GM18520 (cell line): ENCODE results near the gene ALG8.
"Not testable (repeated sequence)": the region's sequence is repeated elsewhere in the genome, so short reads cannot be mapped to it uniquely, and the experiment has no call there.

Experiments used
- ATAC-seq: cut with Tn5 transposase; IDR thresholded peaks from one replicate; pipeline ENCODE4 v1.9.1; 2021; ENCODE audit not compliant: unreplicated experiment

The ALG8 gene

DNA sequence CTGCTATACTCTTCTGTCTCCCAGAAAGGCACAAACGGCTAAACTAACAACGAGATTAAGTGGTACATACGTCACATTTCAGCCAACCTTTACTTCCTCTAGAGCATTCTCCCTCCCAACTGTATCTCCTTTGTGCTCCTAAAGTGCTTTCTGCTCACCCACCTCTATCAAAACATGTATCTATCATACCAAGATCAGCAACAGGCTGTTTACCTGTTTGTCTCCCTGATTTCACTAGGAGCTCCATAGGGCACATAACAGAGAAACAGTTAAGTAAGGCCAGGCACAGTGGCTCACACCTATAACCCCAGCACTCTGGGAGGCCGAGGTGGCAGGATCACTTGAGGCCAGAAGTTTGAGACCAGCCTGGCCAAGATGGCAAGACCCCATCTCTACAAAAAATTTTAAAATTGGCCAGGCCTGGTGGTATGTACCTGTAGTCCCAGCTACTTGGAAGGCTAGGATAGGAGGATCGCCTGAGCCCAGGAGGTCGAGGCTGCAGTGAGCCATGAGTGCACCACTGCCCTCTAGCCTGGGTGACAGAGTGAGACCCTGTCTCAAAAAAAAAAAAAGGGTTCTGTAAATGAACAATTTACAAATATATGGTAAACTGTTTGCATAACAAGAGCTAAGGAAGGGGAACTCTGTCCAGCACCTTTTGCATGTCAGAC is 62.6 kb downstream of the ALG8 start:
- ATAC-seq = no peak

DNA sequence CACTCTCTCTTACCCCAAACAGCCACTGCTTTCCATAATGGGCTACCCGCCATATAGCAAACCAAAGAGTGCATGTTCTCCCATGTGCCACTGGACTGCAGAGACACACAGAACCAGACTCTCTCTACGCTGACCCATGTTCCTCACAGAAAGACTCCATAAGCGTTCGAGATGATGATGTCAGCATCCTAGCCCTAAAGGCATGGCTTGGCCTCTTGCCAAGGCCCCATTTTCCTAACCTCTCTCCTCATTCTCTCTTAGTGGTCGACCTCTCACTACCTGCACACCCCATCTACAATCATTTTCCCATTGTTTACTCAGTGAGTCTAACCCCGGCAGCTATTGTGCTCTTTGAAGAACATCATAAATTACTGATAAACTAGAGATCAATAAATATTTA is 64.7 kb downstream of the ALG8 start:
- no peak for ATAC-seq

- ATAC-seq = no peak
Observed at GRCh38 chr11:78072455-78072854, 67.0 kb downstream of the ALG8 start.

- ATAC-seq = no peak
Observed at GRCh38 chr11:78071717-78072116, 67.7 kb downstream of the ALG8 start.

GRCh38 chr11:78070621-78071020 is 68.8 kb downstream of the ALG8 start:
- no peak for ATAC-seq

DNA sequence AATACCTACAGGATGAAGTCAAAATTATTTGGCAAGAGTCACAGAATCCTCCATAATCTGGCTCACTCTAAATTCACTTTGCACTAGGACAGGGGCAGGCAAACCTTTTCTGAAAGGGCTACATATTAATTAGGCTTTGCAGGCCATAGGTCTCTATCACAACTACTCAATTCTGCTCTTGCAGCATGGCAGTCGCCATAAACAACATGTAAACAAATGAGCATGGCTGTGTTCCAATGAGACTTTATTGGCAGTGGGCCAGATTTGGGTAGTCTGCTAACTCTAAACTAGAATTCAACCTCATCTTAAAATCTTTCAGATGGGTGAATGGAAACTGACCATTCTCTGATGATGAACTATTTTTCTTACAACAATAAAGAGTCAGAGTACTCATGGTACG is 70.0 kb downstream of the ALG8 start:
- ATAC-seq = no peak

DNA sequence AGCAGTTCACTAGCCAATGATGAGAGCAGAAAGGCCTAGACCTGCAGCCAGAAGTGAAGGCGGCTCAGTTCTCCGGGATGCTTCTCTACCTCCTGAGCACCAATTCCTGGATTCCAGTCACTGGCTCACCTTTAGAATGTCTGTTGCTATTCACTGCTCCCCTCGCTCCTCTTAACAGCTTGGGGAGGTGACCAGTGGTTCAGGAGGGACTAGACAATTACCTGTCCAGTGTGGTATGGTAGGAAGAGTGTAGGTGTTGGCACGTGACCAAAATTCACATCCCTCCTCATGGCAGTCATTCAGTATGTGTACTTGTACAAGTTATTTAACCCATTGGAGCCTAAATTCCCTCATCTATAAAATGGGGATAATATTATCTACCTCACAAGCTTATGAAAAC is 71.7 kb downstream of the ALG8 start:
- no peak for ATAC-seq

- no peak for ATAC-seq
Observed at GRCh38 chr11:78066471-78066870, 73.0 kb downstream of the ALG8 start.

DNA sequence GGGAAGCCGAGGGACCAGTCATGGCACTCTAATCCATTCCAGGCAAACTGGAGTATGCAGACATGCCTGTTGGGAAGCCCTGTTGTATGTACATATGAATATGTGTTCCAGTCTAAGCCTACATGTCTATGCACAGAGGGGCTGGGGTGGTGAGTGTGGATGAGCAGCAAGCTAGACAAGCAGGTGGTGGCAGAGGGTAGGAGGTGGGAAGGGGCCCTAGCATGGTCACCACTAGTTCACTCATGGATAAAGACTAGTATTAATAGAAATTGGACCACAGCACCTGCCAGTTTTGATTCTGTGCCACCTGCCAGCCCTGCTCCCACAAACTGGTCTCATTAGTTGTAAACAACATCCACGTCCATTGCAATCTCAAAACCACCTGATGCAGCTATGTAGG is 74.2 kb downstream of the ALG8 start:
- no peak for ATAC-seq

- ATAC-seq = no peak
Observed at GRCh38 chr11:78063440-78064181, 75.8 kb downstream of the ALG8 start, which contains the start of gene THRSP. TSS of gene THRSP (plus strand) at chr11:78063861. CDS start at chr11:78063882, 21 bp downstream.

- ATAC-seq = no peak
Observed at GRCh38 chr11:78062671-78063070, 76.8 kb downstream of the ALG8 start.

DNA sequence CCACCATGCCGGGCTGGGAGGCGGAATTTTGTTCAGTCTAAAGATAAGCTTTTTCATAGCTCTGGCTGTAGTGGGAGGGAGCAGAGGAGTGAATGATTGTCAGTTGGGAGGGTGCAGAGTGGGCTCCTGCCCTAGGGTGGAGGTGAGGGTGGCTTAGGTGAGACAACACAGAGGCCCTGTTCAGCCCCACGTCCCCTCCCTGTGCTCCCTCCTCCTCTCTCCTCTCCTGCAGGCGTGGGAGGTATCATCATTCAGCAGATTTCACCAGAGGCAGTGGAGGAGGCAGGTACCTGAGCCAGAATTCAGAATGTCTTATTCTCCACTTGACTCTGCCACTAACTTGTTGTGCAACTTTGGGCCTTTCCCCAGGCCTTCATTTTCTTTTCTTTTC is 77.5 kb downstream of the ALG8 start:
- no peak for ATAC-seq

GRCh38 chr11:78061088-78061920 is 78.1 kb downstream of the ALG8 start:
- no peak for ATAC-seq

DNA sequence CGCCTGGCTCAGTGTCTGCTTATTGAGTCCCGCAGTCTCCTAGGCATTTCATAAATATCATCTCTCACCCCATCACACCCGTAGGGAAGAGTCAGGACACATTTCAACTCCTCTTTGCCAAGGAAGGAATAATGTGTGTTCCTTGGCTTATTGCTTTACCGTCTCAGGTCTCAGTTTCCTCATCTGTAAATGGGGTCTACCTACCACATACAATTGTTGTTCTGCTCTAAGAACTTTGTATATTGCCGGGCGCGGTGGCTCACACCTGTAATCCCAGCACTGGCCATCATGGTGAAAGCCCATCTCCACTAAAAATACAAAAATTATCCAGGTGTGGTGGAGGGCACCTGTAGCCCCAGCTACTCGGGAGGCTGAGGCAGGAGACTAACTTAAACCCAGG is 78.9 kb downstream of the ALG8 start:
- ATAC-seq = no peak

- ATAC-seq = not testable (repeated sequence)
Observed at GRCh38 chr11:78059749-78060328, 79.6 kb downstream of the ALG8 start.

GRCh38 chr11:78057462-78058055 is 81.9 kb downstream of the ALG8 start:
- ATAC-seq = no peak

DNA sequence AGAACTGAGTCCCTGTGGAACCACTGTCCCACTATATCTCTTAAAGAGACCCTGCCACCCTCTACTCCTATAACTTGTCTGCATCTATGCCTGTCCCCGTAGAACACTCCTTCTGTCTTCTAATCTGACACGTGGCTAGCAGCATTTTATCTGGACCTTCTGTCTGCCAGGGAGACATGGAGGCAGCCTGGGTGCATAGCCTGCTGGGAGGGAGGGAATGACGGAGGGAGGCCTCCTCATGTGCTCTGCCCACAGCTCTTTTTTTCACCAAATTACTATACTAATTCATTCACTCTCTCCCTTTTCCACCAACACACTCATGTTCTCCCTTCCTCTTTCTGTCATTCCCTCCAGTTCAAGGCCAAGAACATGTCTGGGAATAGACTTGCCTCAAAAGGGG is 83.3 kb downstream of the ALG8 start:
- no peak for ATAC-seq

GRCh38 chr11:78054971-78055370 is 84.5 kb downstream of the ALG8 start:
- ATAC-seq = no peak

DNA sequence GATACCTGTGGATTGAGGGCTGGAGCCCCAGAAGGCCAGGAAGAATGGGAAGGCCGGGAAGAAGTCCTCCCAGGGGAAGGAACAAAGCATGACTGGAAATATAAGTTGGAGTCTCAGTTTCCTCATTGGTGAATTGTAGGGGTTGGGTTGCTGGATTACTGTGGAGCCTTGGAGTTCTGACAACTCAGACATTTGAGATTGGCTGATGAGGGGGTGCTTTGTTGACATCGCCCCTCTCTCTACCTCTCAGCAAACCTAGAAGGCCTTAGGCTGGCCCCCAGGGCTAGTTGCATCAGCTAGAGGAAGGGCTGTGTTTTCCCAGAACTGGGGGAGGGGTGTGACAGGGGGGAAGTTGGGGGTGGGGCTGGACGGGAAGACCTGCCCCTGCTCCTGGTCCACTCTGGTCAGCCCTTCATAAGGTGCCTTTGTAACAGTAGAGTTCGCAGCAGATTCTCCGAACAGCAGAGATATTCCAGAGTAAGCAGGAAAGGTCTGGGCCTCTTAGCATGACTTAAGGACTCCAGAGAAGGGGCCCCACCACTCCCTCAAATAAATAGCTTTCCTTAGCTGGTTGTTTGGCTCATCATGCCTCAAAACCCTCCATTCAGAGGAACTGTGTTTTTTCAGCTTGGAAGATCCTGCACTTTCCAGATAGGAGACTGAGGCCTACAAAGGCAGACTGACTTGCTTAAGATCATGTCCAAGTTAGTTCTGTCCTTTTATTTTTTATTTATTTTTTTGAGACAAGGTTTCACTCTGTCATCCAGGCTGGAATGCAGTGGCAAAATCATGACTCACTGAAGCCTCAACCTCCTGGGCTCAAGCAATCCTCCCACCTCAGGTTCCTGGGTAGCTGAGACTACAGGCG is 88.2 kb downstream of the ALG8 start:
- no peak for ATAC-seq
